ENCODE measurements around the gene COX7A2. TPM values are rescaled to one million over a fixed set of nuclear protein-coding genes. Genes with fewer than 3 reads are reported as not detected.
A peak's percentile ranks its signal among the peaks of the same experiment; 100 is the strongest.

COX7A2 gene
- total RNA-seq, 2 experiments from 2014 or later, result 397 to 403 TPM

GRCh38 chr6:75262716-75263400 lies 19.3 kb upstream of the COX7A2 start:
- Mint-ChIP-seq H3K4me1 (peaks cover 6% of the 10 kb centered on the region), H3K36me3 (ENCODE audit: low read depth) (peaks cover 23% of the 10 kb centered on the region), H3K9me3 (no peaks in the 10 kb centered on the region), H3K27ac (no peak overlapping the region), H3K27me3 (no peaks in the 10 kb centered on the region), H3K4me3 (no peak overlapping the region)
- ChIA-PET POLR2A (no interaction called here), CTCF (interaction anchor here (2.0 kb wide), 1 partner anchor 18 kb away, joined by 4 read pairs; no protein-coding TSS in a partner anchor)
- no peak for DNase-seq

GRCh38 chr6:75261299-75261698 lies 17.7 kb upstream of the COX7A2 start:
- H3K9me3 Mint-ChIP-seq, result no peaks in the 10 kb centered on the region
- H3K36me3 Mint-ChIP-seq (ENCODE audit: low read depth), result peaks cover 35% of the 10 kb centered on the region
- no peaks in the 10 kb centered on the region for H3K27me3 Mint-ChIP-seq
- H3K27ac Mint-ChIP-seq, result no peak overlapping the region
- no peaks in the 10 kb centered on the region for H3K4me1 Mint-ChIP-seq
- no peak for DNase-seq
- no peak overlapping the region for H3K4me3 Mint-ChIP-seq
- POLR2A ChIA-PET, result no interaction called here
- CTCF ChIA-PET, result interaction anchor here (1.0 to 2.0 kb wide), 2 partner anchors 16 to 18 kb away, joined by 3 to 4 read pairs; partner anchors contain the start of gene COX7A2

GRCh38 chr6:75257343-75258087 lies 13.9 kb upstream of the COX7A2 start:
- H3K9me3 Mint-ChIP-seq, result no peaks in the 10 kb centered on the region
- ChIA-PET POLR2A (no interaction called here), CTCF (no interaction called here)
- no peaks in the 10 kb centered on the region for H3K4me1 Mint-ChIP-seq
- no peak overlapping the region for H3K27ac Mint-ChIP-seq
- DNase-seq, result no peak
- H3K4me3 Mint-ChIP-seq, result no peak overlapping the region
- H3K36me3 Mint-ChIP-seq (ENCODE audit: low read depth), result peaks cover 42% of the 10 kb centered on the region
- H3K27me3 Mint-ChIP-seq, result no peaks in the 10 kb centered on the region

GRCh38 chr6:75250552-75250951 lies 7.0 kb upstream of the COX7A2 start:
- ChIA-PET POLR2A (no interaction called here), CTCF (interaction anchor here (0.9 to 1.2 kb wide), 2 partner anchors 12 to 20 kb away, joined by 3 to 4 read pairs; no protein-coding TSS in a partner anchor)
- peaks cover 11% of the 10 kb centered on the region for H3K36me3 Mint-ChIP-seq (ENCODE audit: low read depth)
- no peak overlapping the region for H3K27ac Mint-ChIP-seq
- peaks cover 19% of the 10 kb centered on the region for H3K27me3 Mint-ChIP-seq
- no peak for DNase-seq
- no peaks in the 10 kb centered on the region for H3K9me3 Mint-ChIP-seq
- no peaks in the 10 kb centered on the region for H3K4me1 Mint-ChIP-seq
- H3K4me3 Mint-ChIP-seq, result no peak overlapping the region

GRCh38 chr6:75249837-75250236 lies 6.2 kb upstream of the COX7A2 start:
- Mint-ChIP-seq H3K27ac (no peak overlapping the region), H3K27me3 (peaks cover 21% of the 10 kb centered on the region), H3K4me3 (no peak overlapping the region), H3K9me3 (no peaks in the 10 kb centered on the region), H3K4me1 (peaks cover under 1% of the 10 kb centered on the region), H3K36me3 (ENCODE audit: low read depth) (peaks cover 10% of the 10 kb centered on the region)
- DNase-seq, result no peak
- POLR2A ChIA-PET, result no interaction called here
- CTCF ChIA-PET, result interaction anchor here (0.9 to 1.2 kb wide), 2 partner anchors 11 to 20 kb away, joined by 3 to 4 read pairs; no protein-coding TSS in a partner anchor

GRCh38 chr6:75246386-75246785 lies 2.8 kb upstream of the COX7A2 start:
- Mint-ChIP-seq H3K27me3 (peaks cover 21% of the 10 kb centered on the region), H3K9me3 (peaks cover 2% of the 10 kb centered on the region), H3K4me3 (no peak overlapping the region), H3K4me1 (peaks cover 19% of the 10 kb centered on the region), H3K27ac (no peak overlapping the region), H3K36me3 (ENCODE audit: low read depth) (peaks cover 10% of the 10 kb centered on the region)
- POLR2A ChIA-PET, result no interaction called here
- CTCF ChIA-PET, result no interaction called here
- DNase-seq, result no peak

- CTCF ChIA-PET, result interaction anchor here (1.6 kb wide), 1 partner anchor 17 kb away, joined by 3 read pairs; no protein-coding TSS in a partner anchor
- Mint-ChIP-seq H3K4me3 (peak overlapping the region; percentile 98), H3K36me3 (ENCODE audit: low read depth) (peaks cover 27% of the 10 kb centered on the region), H3K27ac (peak overlapping the region; percentile 99), H3K4me1 (peaks cover 29% of the 10 kb centered on the region), H3K9me3 (peaks cover 2% of the 10 kb centered on the region), H3K27me3 (peaks cover 21% of the 10 kb centered on the region)
- POLR2A ChIA-PET, result no interaction called here
- no peak for DNase-seq
Observed at GRCh38 chr6:75244063-75244584, 523 bp upstream of the COX7A2 start.

- no peak overlapping the region for H3K27ac Mint-ChIP-seq
- H3K36me3 Mint-ChIP-seq (ENCODE audit: low read depth), result peaks cover 36% of the 10 kb centered on the region
- no peak for DNase-seq
- ChIA-PET CTCF (no interaction called here), POLR2A (no interaction called here)
- no peaks in the 10 kb centered on the region for H3K27me3 Mint-ChIP-seq
- no peak overlapping the region for H3K4me3 Mint-ChIP-seq
- H3K4me1 Mint-ChIP-seq, result peaks cover 12% of the 10 kb centered on the region
- H3K9me3 Mint-ChIP-seq, result no peaks in the 10 kb centered on the region
Observed at GRCh38 chr6:75236630-75237029, 7.0 kb downstream of the COX7A2 start.

GRCh38 chr6:75235271-75235670 lies 8.3 kb downstream of the COX7A2 start:
- POLR2A ChIA-PET, result no interaction called here
- Mint-ChIP-seq H3K4me1 (peaks cover 4% of the 10 kb centered on the region), H3K27ac (no peak overlapping the region), H3K36me3 (ENCODE audit: low read depth) (peaks cover 27% of the 10 kb centered on the region), H3K27me3 (no peaks in the 10 kb centered on the region), H3K4me3 (no peak overlapping the region), H3K9me3 (no peaks in the 10 kb centered on the region)
- DNase-seq, result no peak
- CTCF ChIA-PET, result no interaction called here

- Mint-ChIP-seq H3K4me3 (no peak overlapping the region), H3K27ac (no peak overlapping the region), H3K9me3 (no peaks in the 10 kb centered on the region), H3K4me1 (no peaks in the 10 kb centered on the region), H3K27me3 (no peaks in the 10 kb centered on the region), H3K36me3 (ENCODE audit: low read depth) (peaks cover 18% of the 10 kb centered on the region)
- no peak for DNase-seq
- POLR2A ChIA-PET, result no interaction called here
- CTCF ChIA-PET, result no interaction called here
Observed at GRCh38 chr6:75234126-75234865, 9.3 kb downstream of the COX7A2 start.

GRCh38 chr6:75233092-75233615 lies 10.4 kb downstream of the COX7A2 start:
- Mint-ChIP-seq H3K36me3 (ENCODE audit: low read depth) (peaks cover 12% of the 10 kb centered on the region), H3K9me3 (no peaks in the 10 kb centered on the region), H3K27ac (no peak overlapping the region), H3K4me3 (no peak overlapping the region), H3K27me3 (no peaks in the 10 kb centered on the region), H3K4me1 (no peaks in the 10 kb centered on the region)
- CTCF ChIA-PET, result interaction anchor here (0.6 kb wide), 1 partner anchor 278 kb away, joined by 3 read pairs; no protein-coding TSS in a partner anchor
- POLR2A ChIA-PET, result no interaction called here
- DNase-seq, result no peak

- H3K9me3 Mint-ChIP-seq, result no peaks in the 10 kb centered on the region
- H3K27ac Mint-ChIP-seq, result no peak overlapping the region
- H3K4me1 Mint-ChIP-seq, result no peaks in the 10 kb centered on the region
- ChIA-PET CTCF (no interaction called here), POLR2A (no interaction called here)
- H3K27me3 Mint-ChIP-seq, result peaks cover 6% of the 10 kb centered on the region
- no peak for DNase-seq
- no peak overlapping the region for H3K4me3 Mint-ChIP-seq
- no peaks in the 10 kb centered on the region for H3K36me3 Mint-ChIP-seq (ENCODE audit: low read depth)
Observed at GRCh38 chr6:75230484-75231325, 12.9 kb downstream of the COX7A2 start.

Measured in activated CD4-positive, alpha-beta T cell treated with anti-CD3 and anti-CD28 coated beads, Interleukin-2, amount 10 ng/mL, durations not matched to agents 7 days and 5 days (primary cell).